Osteoblast (primary cell): ENCODE results near the gene TNS2. TPM values are rescaled to one million over a fixed set of nuclear protein-coding genes. Genes with fewer than 3 reads are reported as not detected.

ENCODE experiments used
- DNase-seq: peaks from one replicate; pipeline ENCODE4 v3.0.0; 2011; ENCODE audit warnings: low spot score, mixed read lengths; ENCODE audit not compliant: insufficient read length; ENCODE audit errors: missing footprints
- H2AFZ ChIP-seq: 2 replicates; pipeline ENCODE4 v1.6.0; 2011; ENCODE audit warnings: mild to moderate bottlenecking, low read length
- H3K27ac ChIP-seq: 2 replicates; pipeline ENCODE4 v1.5.1; 2011; ENCODE audit warnings: mild to moderate bottlenecking, low read depth, low read length, moderate library complexity
- H3K27me3 ChIP-seq: 2 replicates; pipeline ENCODE4 v1.6.0; 2012; ENCODE audit warnings: mild to moderate bottlenecking, control low read depth, inconsistent platforms, low read length, moderate library complexity; ENCODE audit not compliant: insufficient read depth
- H3K36me3 ChIP-seq: 2 replicates; pipeline ENCODE4 v1.5.1; 2011; ENCODE audit warnings: mild to moderate bottlenecking, low read length, control low read depth, moderate library complexity; ENCODE audit not compliant: insufficient read depth
- H3K4me1 ChIP-seq: 2 replicates; pipeline ENCODE4 v1.5.1; 2011; ENCODE audit warnings: mild to moderate bottlenecking, low read length, control low read depth, moderate library complexity; ENCODE audit not compliant: insufficient read depth
- H3K4me2 ChIP-seq: 2 replicates; pipeline ENCODE4 v1.6.0; 2011; ENCODE audit warnings: mild to moderate bottlenecking, low read length; ENCODE audit not compliant: insufficient read depth
- H3K4me3 ChIP-seq: fragments of 200-600 bp; sonication (generic); 3 replicates; pipeline ENCODE4 v1.5.1; 2012; ENCODE audit warnings: mild to moderate bottlenecking, low read length, inconsistent platforms; ENCODE audit not compliant: insufficient read depth
- H3K79me2 ChIP-seq: 2 replicates; pipeline ENCODE4 v1.6.0; 2012; ENCODE audit warnings: mild to moderate bottlenecking, low read length, control low read depth, inconsistent platforms; ENCODE audit not compliant: insufficient read depth
- H3K9me3 ChIP-seq: 2 replicates; pipeline ENCODE4 v1.5.1; 2011; ENCODE audit warnings: low read depth, low read length, control low read depth
- H4K20me1 ChIP-seq: 2 replicates; pipeline ENCODE4 v1.6.0; 2012; ENCODE audit warnings: mild to moderate bottlenecking, low read length, control low read depth; ENCODE audit not compliant: insufficient read depth
- CTCF ChIP-seq: IDR thresholded peaks from 2 replicates; pipeline ENCODE4 v1.5.1; 2011; ENCODE audit warnings: mild to moderate bottlenecking, low read depth, low read length, moderate library complexity; ENCODE audit errors: extremely low read depth
- small RNA-seq: library from RNA; depleted of rRNA; stranded (forward); fragments of <200 nt; gene quantifications from one replicate; pipeline ENCODE3, GENCODE V24; 2012
- total RNA-seq: library from RNA; depleted of rRNA; stranded (reverse); fragments of >200 nt; gene quantifications from 2 replicates; pipeline ENCODE4 v1.2.3, GENCODE V29; 2012

Gene TNS2
- total RNA-seq, 1 donor: 72.0 TPM

- Histone ChIP-seq H3K9me3 (no peaks in the 10 kb centered on the region), H3K36me3 (no peaks in the 10 kb centered on the region), H3K27me3 (no peaks in the 10 kb centered on the region), H3K27ac (no peak overlapping the region), H3K79me2 (no peaks in the 10 kb centered on the region), H2AFZ (no peak overlapping the region), H3K4me1 (no peaks in the 10 kb centered on the region), H3K4me2 (no peak overlapping the region), H3K4me3 (no peak overlapping the region), H4K20me1 (no peaks in the 10 kb centered on the region)
- DNase-seq: no peak
- TF ChIP-seq CTCF: no peak
Observed at GRCh38 chr12:53113136-53113705, 63.4 kb downstream of the TNS2 start.

GRCh38 chr12:53113951-53114350 lies 64.1 kb downstream of the TNS2 start:
- TF ChIP-seq CTCF: no peak

More at GRCh38 chr12:53113951-53114350, 64.1 kb downstream of the TNS2 start:
- Histone ChIP-seq H3K4me3 (no peak overlapping the region), H3K79me2 (no peaks in the 10 kb centered on the region), H3K27me3 (no peaks in the 10 kb centered on the region), H3K27ac (no peak overlapping the region), H3K4me2 (no peak overlapping the region), H2AFZ (no peak overlapping the region), H3K36me3 (no peaks in the 10 kb centered on the region), H4K20me1 (no peaks in the 10 kb centered on the region), H3K9me3 (no peaks in the 10 kb centered on the region), H3K4me1 (no peaks in the 10 kb centered on the region)
- no peak for DNase-seq

Small RNA genes lying within 50 kb of the gene (small RNA-seq; reads per million reads assigned to genes)
- gene MIR6757: not detected

Other genes starting within 250 kb of the TNS2 start
- gene KRT4, start 235.9 kb upstream of the TNS2 start, total RNA-seq: not detected in 2 replicates
- not detected in 2 replicates for gene KRT79, start 215.8 kb upstream of the TNS2 start, total RNA-seq
- not detected in 2 replicates for gene KRT78, start 201.1 kb upstream of the TNS2 start, total RNA-seq
- 2.9 and 5.1 TPM in 2 replicates for gene KRT8, start 145.0 kb upstream of the TNS2 start, total RNA-seq
- gene KRT18, start 100.9 kb upstream of the TNS2 start, total RNA-seq: 22.4 and 61.9 TPM in 2 replicates
- gene EIF4B, start 43.6 kb upstream of the TNS2 start, total RNA-seq: 1,135 and 1,332 TPM in 2 replicates
- gene SPRYD3, start 29.3 kb downstream of the TNS2 start, total RNA-seq: 25.6 and 26.8 TPM in 2 replicates
- 431 and 577 TPM in 2 replicates for gene IGFBP6, start 47.6 kb downstream of the TNS2 start, total RNA-seq
- not detected in 2 replicates for gene SOAT2, start 53.4 kb downstream of the TNS2 start, total RNA-seq
- gene ZNF740, start 130.7 kb downstream of the TNS2 start, total RNA-seq: 14.7 and 19.5 TPM in 2 replicates
- gene CSAD, start 130.9 kb downstream of the TNS2 start, total RNA-seq: 9.1 and 9.4 TPM in 2 replicates
- 0.88 and 1.1 TPM in 2 replicates for gene ITGB7, start 157.2 kb downstream of the TNS2 start, total RNA-seq
- 46.6 and 49.9 TPM in 2 replicates for gene RARG, start 182.1 kb downstream of the TNS2 start, total RNA-seq
- gene ESPL1, start 218.2 kb downstream of the TNS2 start, total RNA-seq: 0.72 and 1.8 TPM in 2 replicates
- 323 and 324 TPM in 2 replicates for gene PFDN5, start 245.5 kb downstream of the TNS2 start, total RNA-seq
- 32.9 and 34.2 TPM in 2 replicates for gene MYG1, start 249.6 kb downstream of the TNS2 start, total RNA-seq